GM21381 (cell line): Measurements from ENCODE around the gene MBD4.

Experiments
- ATAC-seq: cut with Tn5 transposase; IDR thresholded peaks from one replicate; pipeline ENCODE4 v1.9.1; 2021; ENCODE audit warnings: mild to moderate bottlenecking, moderate library complexity; ENCODE audit not compliant: unreplicated experiment

MBD4 gene

GRCh38 chr3:129432671-129433070 lies 7.1 kb downstream of the MBD4 start:
- no peak for ATAC-seq

GRCh38 chr3:129432036-129432435 lies 7.7 kb downstream of the MBD4 start:
- no peak for ATAC-seq

GRCh38 chr3:129429602-129430001 lies 10.1 kb downstream of the MBD4 start:
- no peak for ATAC-seq

GRCh38 chr3:129429080-129429451 lies 10.7 kb downstream of the MBD4 start:
- no peak for ATAC-seq

- ATAC-seq, result peak; percentile 87
These were observed 11.2 kb downstream of the MBD4 start, which contains the start of gene EFCAB12 for GRCh38 chr3:129428376-129429079. Gene EFCAB12 (minus strand): TSS chr3:129428636. CDS start chr3:129428488, 148 bp downstream.

GRCh38 chr3:129428007-129428375 lies 11.8 kb downstream of the MBD4 start:
- ATAC-seq, result no peak

GRCh38 chr3:129425619-129426018 lies 14.1 kb downstream of the MBD4 start:
- no peak for ATAC-seq

GRCh38 chr3:129425213-129425612 lies 14.5 kb downstream of the MBD4 start:
- ATAC-seq, result no peak

GRCh38 chr3:129424185-129424841 lies 15.4 kb downstream of the MBD4 start:
- peak; percentile 55 for ATAC-seq

- no peak for ATAC-seq
These were observed 16.9 kb downstream of the MBD4 start for GRCh38 chr3:129422897-129423296.

- no peak for ATAC-seq
These were observed 17.6 kb downstream of the MBD4 start for GRCh38 chr3:129421988-129422745.

- ATAC-seq, result no peak
These were observed 18.4 kb downstream of the MBD4 start for GRCh38 chr3:129421236-129421883.

- ATAC-seq, result no peak
These were observed 20.3 kb downstream of the MBD4 start for GRCh38 chr3:129419476-129419875.

- no peak for ATAC-seq
These were observed 21.4 kb downstream of the MBD4 start for GRCh38 chr3:129418041-129418973.

GRCh38 chr3:129417326-129417725 lies 22.4 kb downstream of the MBD4 start:
- no peak for ATAC-seq

- no peak for ATAC-seq
These were observed 23.3 kb downstream of the MBD4 start for GRCh38 chr3:129416415-129416814.

GRCh38 chr3:129415830-129416229 lies 23.9 kb downstream of the MBD4 start:
- ATAC-seq, result no peak

GRCh38 chr3:129415378-129415777 lies 24.4 kb downstream of the MBD4 start:
- no peak for ATAC-seq

- ATAC-seq, result no peak
These were observed 25.9 kb downstream of the MBD4 start for GRCh38 chr3:129413687-129414506.
